ENCODE measurements around the gene SEC61A1.

Gene SEC61A1

DNA sequence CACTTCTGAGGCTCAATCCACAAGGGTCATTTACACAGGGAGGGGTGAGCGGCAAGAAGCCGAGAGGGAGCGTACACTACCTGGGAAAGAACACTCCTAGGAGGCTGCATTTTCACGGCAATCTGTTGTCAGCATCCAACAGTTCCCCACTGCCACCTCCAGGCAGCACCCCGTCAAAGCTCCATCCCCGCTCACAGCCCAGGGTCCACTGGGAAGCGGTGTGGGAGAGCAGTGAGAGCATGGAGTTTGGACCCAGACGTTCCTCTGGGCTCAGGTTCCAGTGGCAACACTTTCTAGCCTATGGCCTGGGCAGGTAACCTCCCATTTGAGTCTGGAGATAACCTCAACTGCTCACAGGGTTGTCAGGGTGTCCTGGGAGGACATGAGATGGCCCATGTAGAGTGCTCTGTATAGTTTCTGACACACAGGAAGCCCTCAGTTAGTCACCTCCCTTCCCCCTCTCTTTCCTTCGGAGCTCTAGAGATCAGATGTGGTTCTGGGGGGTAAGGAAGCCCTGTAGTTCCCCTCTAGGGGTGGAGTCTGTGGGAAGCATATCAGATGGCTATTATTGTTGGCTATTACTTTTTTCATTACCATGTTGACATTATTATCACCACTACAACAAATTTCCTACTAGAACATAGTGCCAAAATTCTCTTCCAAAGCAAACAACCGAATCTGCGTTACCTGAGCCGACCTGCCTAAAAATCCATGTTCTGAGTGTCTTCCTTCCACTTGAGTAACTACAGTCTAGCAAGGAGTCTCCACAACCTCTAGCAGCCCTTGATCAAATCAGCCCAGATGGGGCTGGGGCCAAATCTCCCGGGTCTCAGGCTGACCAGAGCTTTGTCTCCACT lies 42.3 kb downstream of the SEC61A1 start:
- DNase-seq (ENCODE audit: low read depth): no peak
- H3K4me3 ChIP-seq (replicated peaks; ENCODE audit: low read depth, low read length): no peak overlapping the region
- no peak for TF ChIP-seq CTCF (IDR thresholded peaks at IDR 0.05; ENCODE audit: low read length, missing control alignments)

GRCh38 chr3:128095222-128095703 lies 43.0 kb downstream of the SEC61A1 start:
- DNase-seq (ENCODE audit: low read depth): peak; percentile 89
- H3K4me3 ChIP-seq (replicated peaks; ENCODE audit: low read depth, low read length): no peak overlapping the region
- peak; percentile 98 for TF ChIP-seq CTCF (IDR thresholded peaks at IDR 0.05; ENCODE audit: low read length, missing control alignments)

DNA sequence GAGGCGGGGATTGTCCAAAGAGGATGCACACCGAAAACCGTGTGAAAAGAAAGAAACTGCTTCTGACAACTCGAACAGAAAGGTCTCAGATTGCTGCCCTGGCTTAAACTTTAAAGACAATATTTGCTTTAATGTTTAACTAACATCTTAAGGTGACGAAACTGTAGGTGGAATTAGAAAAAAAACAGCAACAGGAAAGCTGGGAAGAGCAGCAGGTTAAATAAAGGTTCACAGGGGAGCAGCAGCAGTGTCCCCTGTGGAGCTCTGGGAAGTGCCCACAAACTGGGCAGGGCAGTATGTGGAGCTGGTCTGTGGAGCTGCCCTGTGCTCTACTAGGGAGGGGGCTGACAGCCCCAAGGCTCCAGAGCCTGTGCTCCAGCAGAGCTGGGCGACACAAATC lies 46.0 kb downstream of the SEC61A1 start:
- TF ChIP-seq CTCF (IDR thresholded peaks at IDR 0.05; ENCODE audit: low read length, missing control alignments): no peak
- DNase-seq (ENCODE audit: low read depth): no peak
- no peak overlapping the region for H3K4me3 ChIP-seq (replicated peaks; ENCODE audit: low read depth, low read length)

DNA sequence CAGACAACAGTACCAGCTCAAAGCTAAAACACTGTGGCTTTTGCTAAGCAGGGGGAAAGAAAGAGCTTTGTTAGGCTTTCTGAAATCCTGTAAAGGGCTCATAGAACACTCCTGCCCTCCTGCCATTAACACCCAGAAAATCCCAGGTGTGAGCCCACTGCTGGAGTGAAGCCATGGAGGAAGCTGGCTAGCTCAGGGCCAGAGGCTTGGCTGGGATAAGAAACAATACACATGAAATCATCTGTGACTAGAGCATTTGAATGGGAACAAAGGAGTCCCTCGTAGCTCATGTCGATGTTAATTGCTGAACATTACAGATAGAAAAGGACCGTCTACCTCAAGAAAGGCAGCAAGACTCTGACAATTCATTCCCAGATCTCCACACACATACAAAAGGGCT lies 47.9 kb downstream of the SEC61A1 start:
- DNase-seq (ENCODE audit: low read depth): no peak
- no peak for TF ChIP-seq CTCF (IDR thresholded peaks at IDR 0.05; ENCODE audit: low read length, missing control alignments)
- H3K4me3 ChIP-seq (replicated peaks; ENCODE audit: low read depth, low read length): no peak overlapping the region

GRCh38 chr3:128100638-128101037 lies 48.4 kb downstream of the SEC61A1 start:
- no peak for DNase-seq (ENCODE audit: low read depth)
- no peak for TF ChIP-seq CTCF (IDR thresholded peaks at IDR 0.05; ENCODE audit: low read length, missing control alignments)
- no peak overlapping the region for H3K4me3 ChIP-seq (replicated peaks; ENCODE audit: low read depth, low read length)

GRCh38 chr3:128103136-128103676 lies 51.0 kb downstream of the SEC61A1 start:
- TF ChIP-seq CTCF (IDR thresholded peaks at IDR 0.05; ENCODE audit: low read length, missing control alignments): no peak
- DNase-seq (ENCODE audit: low read depth): no peak
- no peak overlapping the region for H3K4me3 ChIP-seq (replicated peaks; ENCODE audit: low read depth, low read length)
